Kidney epithelial cell (primary cell): Measurements from ENCODE around the gene TRAF2. TPM values are rescaled to one million over a fixed set of nuclear protein-coding genes. Genes with fewer than 3 reads are reported as not detected.
"Not testable (repeated sequence)": the region's sequence is repeated elsewhere in the genome, so short reads cannot be mapped to it uniquely, and the experiment has no call there.

Experiments used
- DNase-seq: peaks from one replicate; pipeline ENCODE4 v3.0.0-alpha.2; 2010; ENCODE audit warnings: low read depth
- H3K27me3 ChIP-seq: 2 replicates; pipeline ENCODE4 v1.6.0; 2011; ENCODE audit warnings: low read length; ENCODE audit not compliant: control insufficient read depth, insufficient read depth
- H3K36me3 ChIP-seq: 2 replicates; pipeline ENCODE4 v1.5.1; 2011; ENCODE audit warnings: low read length; ENCODE audit not compliant: control insufficient read depth, insufficient read depth
- H3K4me3 ChIP-seq: 2 replicates; pipeline ENCODE4 v1.5.1; 2011; ENCODE audit warnings: low read depth, mild to moderate bottlenecking, control low read depth, low read length
- total RNA-seq: library from RNA; depleted of rRNA; stranded (reverse); fragments of >200 nt; gene quantifications from 2 replicates; pipeline ENCODE4 v1.2.3, GENCODE V29; 2015
- TF ChIP-seq, protein P1 (sequence below): IDR thresholded peaks from 2 replicates; pipeline ENCODE4 v1.5.1; 2011; ENCODE audit warnings: mild to moderate bottlenecking, moderate library complexity, low read length, control low read depth, inconsistent platforms; ENCODE audit not compliant: insufficient read depth, poor library complexity, severe bottlenecking

Gene TRAF2, protein sequence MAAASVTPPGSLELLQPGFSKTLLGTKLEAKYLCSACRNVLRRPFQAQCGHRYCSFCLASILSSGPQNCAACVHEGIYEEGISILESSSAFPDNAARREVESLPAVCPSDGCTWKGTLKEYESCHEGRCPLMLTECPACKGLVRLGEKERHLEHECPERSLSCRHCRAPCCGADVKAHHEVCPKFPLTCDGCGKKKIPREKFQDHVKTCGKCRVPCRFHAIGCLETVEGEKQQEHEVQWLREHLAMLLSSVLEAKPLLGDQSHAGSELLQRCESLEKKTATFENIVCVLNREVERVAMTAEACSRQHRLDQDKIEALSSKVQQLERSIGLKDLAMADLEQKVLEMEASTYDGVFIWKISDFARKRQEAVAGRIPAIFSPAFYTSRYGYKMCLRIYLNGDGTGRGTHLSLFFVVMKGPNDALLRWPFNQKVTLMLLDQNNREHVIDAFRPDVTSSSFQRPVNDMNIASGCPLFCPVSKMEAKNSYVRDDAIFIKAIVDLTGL
- total RNA-seq: 17.5 and 17.7 TPM in 2 replicates

DNA sequence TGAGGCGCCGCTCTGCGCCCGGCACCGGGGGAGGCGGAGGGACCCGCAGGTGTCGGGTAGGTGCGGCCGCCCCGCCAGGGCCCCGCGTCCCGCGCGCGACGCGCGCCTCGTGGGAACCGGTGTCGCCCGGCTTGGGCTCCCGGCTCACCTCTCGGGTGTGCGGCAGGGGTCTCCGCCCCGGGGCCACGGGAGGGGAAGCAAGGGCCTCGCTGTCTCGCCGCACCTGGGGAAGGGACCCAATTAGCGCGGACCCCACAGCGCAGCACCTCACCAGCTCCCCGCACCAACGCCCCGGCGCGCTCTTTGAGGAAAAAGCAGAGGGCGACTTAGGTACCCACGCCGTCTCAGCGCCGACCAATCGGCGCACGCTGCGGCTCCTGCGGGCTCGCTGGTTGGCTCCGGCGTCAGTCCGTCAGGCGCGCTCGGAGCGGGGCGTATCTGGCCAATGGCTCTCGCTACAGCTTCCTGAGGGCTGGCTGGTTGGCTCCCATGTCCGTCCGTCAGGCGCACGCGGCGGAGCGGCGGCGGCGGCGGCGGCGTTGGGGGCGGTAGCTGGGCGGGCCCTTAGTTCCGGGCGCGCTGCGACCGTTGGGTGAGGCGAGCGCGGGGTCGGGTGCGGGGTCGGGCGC lies at the start of gene TRAF2:
TRAF2 (plus strand) TSS at position 567 of the 629 bp plus-strand sequence. CDS start 12,225 bp downstream, outside the sequence.
- Histone ChIP-seq H3K27me3 (no peaks in the 10 kb centered on the region), H3K36me3 (no peaks in the 10 kb centered on the region), H3K4me3 (peak within 1 kb of the TSS; percentile 94)
- TF ChIP-seq, protein P1, sequence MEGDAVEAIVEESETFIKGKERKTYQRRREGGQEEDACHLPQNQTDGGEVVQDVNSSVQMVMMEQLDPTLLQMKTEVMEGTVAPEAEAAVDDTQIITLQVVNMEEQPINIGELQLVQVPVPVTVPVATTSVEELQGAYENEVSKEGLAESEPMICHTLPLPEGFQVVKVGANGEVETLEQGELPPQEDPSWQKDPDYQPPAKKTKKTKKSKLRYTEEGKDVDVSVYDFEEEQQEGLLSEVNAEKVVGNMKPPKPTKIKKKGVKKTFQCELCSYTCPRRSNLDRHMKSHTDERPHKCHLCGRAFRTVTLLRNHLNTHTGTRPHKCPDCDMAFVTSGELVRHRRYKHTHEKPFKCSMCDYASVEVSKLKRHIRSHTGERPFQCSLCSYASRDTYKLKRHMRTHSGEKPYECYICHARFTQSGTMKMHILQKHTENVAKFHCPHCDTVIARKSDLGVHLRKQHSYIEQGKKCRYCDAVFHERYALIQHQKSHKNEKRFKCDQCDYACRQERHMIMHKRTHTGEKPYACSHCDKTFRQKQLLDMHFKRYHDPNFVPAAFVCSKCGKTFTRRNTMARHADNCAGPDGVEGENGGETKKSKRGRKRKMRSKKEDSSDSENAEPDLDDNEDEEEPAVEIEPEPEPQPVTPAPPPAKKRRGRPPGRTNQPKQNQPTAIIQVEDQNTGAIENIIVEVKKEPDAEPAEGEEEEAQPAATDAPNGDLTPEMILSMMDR: no peak
- peak; percentile 93 for DNase-seq

DNA sequence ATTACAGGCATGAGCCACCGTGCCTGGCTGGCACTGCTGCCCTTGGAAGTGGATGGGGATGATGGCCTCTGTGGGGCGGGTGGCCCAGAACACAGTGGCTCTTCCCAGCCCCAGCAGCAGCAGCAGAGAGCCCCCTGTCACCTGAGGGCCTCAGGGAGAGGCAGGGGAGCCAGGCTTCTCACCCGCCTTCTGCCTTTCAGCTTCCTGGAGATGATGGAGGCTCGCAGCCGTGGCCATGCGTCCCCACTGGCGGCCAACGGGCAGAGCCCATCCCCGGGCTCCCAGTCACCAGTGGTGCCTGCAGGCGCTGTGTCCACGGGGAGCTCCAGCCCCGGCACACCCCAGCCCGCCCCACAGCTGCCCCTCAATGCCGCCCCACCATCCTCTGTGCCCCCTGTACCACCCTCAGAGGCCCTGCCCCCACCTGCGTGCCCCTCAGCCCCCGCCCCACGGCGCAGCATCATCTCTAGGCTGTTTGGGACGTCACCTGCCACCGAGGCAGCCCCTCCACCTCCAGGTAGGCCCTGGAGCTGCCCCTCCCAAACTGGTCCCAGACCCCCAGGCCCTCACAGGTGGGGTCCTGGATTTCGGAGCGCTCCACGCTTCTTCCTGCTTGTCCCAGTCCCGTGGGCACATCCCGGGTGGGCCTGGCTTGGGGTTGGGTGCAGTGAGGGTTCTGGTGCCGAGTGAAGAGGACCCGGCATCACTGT lies 49.0 kb upstream of the TRAF2 start:
- TF ChIP-seq, protein P1: no peak
- Histone ChIP-seq H3K27me3 (no peaks in the 10 kb centered on the region), H3K36me3 (no peaks in the 10 kb centered on the region), H3K4me3 (no peak overlapping the region)
- DNase-seq: no peak

DNA sequence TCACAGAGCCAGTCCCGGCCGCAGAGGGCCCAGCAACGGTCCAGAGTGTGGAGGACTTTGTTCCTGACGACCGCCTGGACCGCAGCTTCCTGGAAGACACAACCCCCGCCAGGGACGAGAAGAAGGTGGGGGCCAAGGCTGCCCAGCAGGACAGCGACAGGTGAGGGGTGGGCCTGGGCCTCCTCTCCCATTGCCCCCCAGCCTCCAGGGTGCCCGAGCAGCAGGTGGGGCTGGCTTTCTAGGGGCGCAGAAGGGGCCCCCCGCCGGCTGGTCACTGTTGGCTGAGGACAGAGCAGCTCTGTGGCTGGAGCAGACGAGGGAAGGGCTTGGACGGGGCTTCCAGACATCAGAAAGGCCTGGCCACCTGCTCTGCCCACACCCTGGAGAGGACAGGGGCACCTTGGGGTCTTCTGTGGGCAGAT lies 48.4 kb upstream of the TRAF2 start:
- H3K4me3 ChIP-seq, H3K36me3 ChIP-seq, H3K27me3 ChIP-seq, DNase-seq: not testable (repeated sequence)

DNA sequence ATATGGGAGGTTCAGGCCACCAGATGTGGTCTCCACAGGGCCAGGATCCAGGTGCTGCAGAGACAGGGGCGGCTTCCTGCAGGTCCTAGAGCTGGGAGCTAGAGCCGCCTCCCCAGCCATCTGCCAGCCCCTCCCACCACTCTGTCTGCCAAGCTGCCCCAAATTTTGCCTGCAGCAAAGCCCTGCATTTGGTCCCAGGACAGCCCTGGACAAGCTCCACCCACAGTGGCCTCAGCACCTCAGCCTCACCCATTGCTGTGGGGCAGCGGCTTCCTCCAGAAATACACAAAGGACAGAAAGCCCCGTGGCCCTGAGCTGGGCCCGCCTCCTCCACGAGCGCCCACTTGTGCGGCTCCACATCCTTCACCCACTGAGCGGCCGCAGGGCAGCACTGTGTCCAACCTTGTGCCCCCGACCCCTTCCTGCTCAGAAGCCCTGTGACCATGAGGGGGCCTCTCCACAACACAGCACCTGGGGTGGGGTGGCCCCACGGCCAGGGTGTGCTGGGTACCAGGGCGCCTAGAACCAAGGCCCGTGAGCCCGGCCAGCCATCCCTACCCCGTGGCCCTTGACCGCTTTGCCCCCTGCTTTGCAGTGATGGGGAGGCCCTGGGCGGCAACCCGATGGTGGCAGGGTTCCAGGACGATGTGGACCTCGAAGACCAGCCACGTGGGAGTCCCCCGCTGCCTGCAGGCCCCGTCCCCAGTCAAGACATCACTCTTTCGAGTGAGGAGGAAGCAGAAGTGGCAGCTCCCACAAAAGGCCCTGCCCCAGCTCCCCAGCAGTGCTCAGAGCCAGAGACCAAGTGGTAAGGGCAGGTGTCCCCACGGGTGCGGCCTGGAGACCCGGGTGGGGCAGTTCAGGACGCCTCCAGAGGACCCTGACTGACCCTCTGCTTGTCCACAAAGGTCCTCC lies 47.7 kb upstream of the TRAF2 start:
- TF ChIP-seq, protein P1: no peak
- H3K27me3 ChIP-seq: peaks cover 5% of the 10 kb centered on the region
- H3K4me3 ChIP-seq: no peak overlapping the region
- DNase-seq: no peak
- no peaks in the 10 kb centered on the region for H3K36me3 ChIP-seq

DNA sequence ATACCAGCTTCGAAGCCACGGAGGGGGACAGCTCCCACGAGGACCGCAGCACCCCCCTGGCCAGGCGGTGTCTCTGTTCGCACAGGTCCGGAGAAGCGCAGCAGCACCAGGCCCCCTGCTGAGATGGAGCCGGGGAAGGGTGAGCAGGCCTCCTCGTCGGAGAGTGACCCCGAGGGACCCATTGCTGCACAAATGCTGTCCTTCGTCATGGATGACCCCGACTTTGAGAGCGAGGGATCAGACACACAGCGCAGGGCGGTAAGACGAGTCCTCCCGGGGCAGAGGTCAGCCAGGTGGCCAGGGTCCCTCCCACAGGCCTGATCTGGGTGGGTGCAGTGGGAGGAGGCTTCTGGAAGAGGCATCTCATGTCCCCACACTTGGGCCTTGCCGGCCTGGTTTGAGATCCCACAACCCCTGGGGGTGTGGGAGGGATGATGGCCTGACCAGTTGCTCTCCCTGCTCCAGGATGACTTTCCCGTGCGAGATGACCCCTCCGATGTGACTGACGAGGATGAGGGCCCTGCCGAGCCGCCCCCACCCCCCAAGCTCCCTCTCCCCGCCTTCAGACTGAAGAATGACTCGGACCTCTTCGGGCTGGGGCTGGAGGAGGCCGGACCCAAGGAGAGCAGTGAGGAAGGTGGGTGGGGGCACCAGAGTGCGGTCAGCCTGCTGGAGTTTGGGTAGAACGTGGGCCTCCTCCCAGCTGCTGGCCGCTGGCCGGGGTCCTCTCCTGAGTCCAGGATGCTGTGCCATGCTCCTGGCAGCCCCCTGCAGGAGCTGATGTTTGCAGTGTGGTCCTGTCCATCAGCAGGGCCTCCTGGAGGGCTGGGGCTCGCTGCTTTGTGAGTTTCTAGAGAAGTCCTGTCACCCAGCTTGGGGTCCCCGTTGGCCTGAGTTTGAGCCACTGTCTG lies 46.8 kb upstream of the TRAF2 start:
- no peak for DNase-seq
- no peaks in the 10 kb centered on the region for H3K36me3 ChIP-seq
- H3K27me3 ChIP-seq: peaks cover 14% of the 10 kb centered on the region
- H3K4me3 ChIP-seq: no peak overlapping the region
- TF ChIP-seq, protein P1: no peak
